ENCODE data around the gene DET1.

The DET1 gene

GRCh38 chr15:88505721-88506120 lies 40.8 kb downstream of the DET1 start:
- Histone ChIP-seq H2BK120ac (ENCODE audit: insufficient read depth, low read length, poor library complexity) (no peak overlapping the region), H4K91ac (ENCODE audit: low read depth, low read length) (no peak overlapping the region), H3K4ac (ENCODE audit: low read depth, low read length) (no peak overlapping the region), H3K27me3 (ENCODE audit: insufficient read depth, low read length) (no peaks in the 10 kb centered on the region), H3K14ac (ENCODE audit: low read length) (no peak overlapping the region), H3K79me1 (ENCODE audit: low read length) (no peaks in the 10 kb centered on the region), H2AFZ (ENCODE audit: insufficient read depth, low read length, poor library complexity) (no peak overlapping the region), H3K4me1 (ENCODE audit: control insufficient read depth in 1 of 2, insufficient read depth in 2 of 2, low read length in 2 of 2) (no peaks in the 10 kb centered on the region), H2AK5ac (ENCODE audit: low read length) (no peak overlapping the region), H4K8ac (ENCODE audit: low read depth, low read length) (no peak overlapping the region), H3K9ac (ENCODE audit: low read length) (no peak overlapping the region), H3K9me3 (ENCODE audit: insufficient read depth, low read depth, low read length) (no peaks in the 10 kb centered on the region), H3K4me3 (ENCODE audit: low read depth, low read length) (no peak overlapping the region), H2BK5ac (ENCODE audit: low read depth, low read length, poor library complexity) (no peak overlapping the region), H3K23ac (ENCODE audit: low read length) (no peak overlapping the region), H3K18ac (ENCODE audit: low read length) (no peak overlapping the region), H3K79me2 (ENCODE audit: control insufficient read depth, insufficient read depth, low read length, poor library complexity) (no peaks in the 10 kb centered on the region), H2BK12ac (ENCODE audit: low read length) (no peak overlapping the region), H3K27ac (ENCODE audit: low read depth, low read length) (no peak overlapping the region), H3K4me2 (ENCODE audit: low read length) (no peak overlapping the region), H3K36me3 (ENCODE audit: control insufficient read depth in 1 of 2, insufficient read depth in 2 of 2, low read length in 2 of 2) (peaks cover 0 to 6% of the 10 kb centered on the region in 2 experiments), H4K12ac (ENCODE audit: low read depth, low read length) (no peak overlapping the region)
- DNase-seq = no peak
- no CpG with 5 or more reads among the region's 2 CpGs for WGBS (ENCODE audit: extremely low coverage, insufficient coverage, insufficient read length)

DNA sequence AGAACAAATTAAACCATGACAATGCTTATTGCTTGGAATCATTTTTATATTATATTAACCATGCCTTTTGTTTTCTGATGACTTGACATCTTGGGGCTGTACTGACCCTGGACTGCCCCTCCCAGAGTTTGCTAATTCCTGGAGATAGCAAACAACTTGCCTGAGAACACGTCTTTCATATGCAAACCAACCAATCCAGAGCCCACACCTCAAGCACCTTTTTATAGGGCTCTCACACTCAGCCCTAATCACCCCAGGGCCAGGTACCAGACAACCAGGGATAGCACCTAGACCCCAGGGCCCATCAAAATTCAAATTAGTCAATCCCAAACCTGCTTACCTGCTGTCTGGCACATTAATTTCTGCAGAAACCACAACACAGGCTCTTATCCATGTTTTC lies 42.0 kb downstream of the DET1 start:
- no peak overlapping the region for H2BK5ac ChIP-seq (ENCODE audit: low read depth, low read length, poor library complexity)
- no peak overlapping the region for H3K4ac ChIP-seq (ENCODE audit: low read depth, low read length)
- no peaks in the 10 kb centered on the region for H3K4me1 ChIP-seq (ENCODE audit: control insufficient read depth in 1 of 2, insufficient read depth in 2 of 2, low read length in 2 of 2)
- H2BK120ac ChIP-seq (ENCODE audit: insufficient read depth, low read length, poor library complexity) = no peak overlapping the region
- no peak overlapping the region for H2BK12ac ChIP-seq (ENCODE audit: low read length)
- H3K79me2 ChIP-seq (ENCODE audit: control insufficient read depth, insufficient read depth, low read length, poor library complexity) = no peaks in the 10 kb centered on the region
- no peaks in the 10 kb centered on the region for H3K9me3 ChIP-seq (ENCODE audit: insufficient read depth, low read depth, low read length)
- no peak overlapping the region for H3K23ac ChIP-seq (ENCODE audit: low read length)
- no peaks in the 10 kb centered on the region for H3K27me3 ChIP-seq (ENCODE audit: insufficient read depth, low read length)
- DNase-seq = no peak
- no peaks in the 10 kb centered on the region for H3K79me1 ChIP-seq (ENCODE audit: low read length)
- no peak overlapping the region for H4K8ac ChIP-seq (ENCODE audit: low read depth, low read length)
- no peak overlapping the region for H3K14ac ChIP-seq (ENCODE audit: low read length)
- no peak overlapping the region for H3K9ac ChIP-seq (ENCODE audit: low read length)
- WGBS (ENCODE audit: extremely low coverage, insufficient coverage, insufficient read length) = no CpG with 5 or more reads among the region's 1 CpG
- H3K4me2 ChIP-seq (ENCODE audit: low read length) = no peak overlapping the region
- H3K36me3 ChIP-seq (ENCODE audit: control insufficient read depth in 1 of 2, insufficient read depth in 2 of 2, low read length in 2 of 2) = peaks cover 0 to 3% of the 10 kb centered on the region in 2 experiments
- H3K18ac ChIP-seq (ENCODE audit: low read length) = no peak overlapping the region
- no peak overlapping the region for H4K91ac ChIP-seq (ENCODE audit: low read depth, low read length)
- no peak overlapping the region for H2AFZ ChIP-seq (ENCODE audit: insufficient read depth, low read length, poor library complexity)
- no peak overlapping the region for H3K27ac ChIP-seq (ENCODE audit: low read depth, low read length)
- H4K12ac ChIP-seq (ENCODE audit: low read depth, low read length) = no peak overlapping the region
- no peak overlapping the region for H2AK5ac ChIP-seq (ENCODE audit: low read length)
- no peak overlapping the region for H3K4me3 ChIP-seq (ENCODE audit: low read depth, low read length)

- no peak overlapping the region for H4K12ac ChIP-seq (ENCODE audit: low read depth, low read length)
- H3K4ac ChIP-seq (ENCODE audit: low read depth, low read length) = no peak overlapping the region
- H2BK12ac ChIP-seq (ENCODE audit: low read length) = no peak overlapping the region
- no peak overlapping the region for H3K18ac ChIP-seq (ENCODE audit: low read length)
- H2BK5ac ChIP-seq (ENCODE audit: low read depth, low read length, poor library complexity) = no peak overlapping the region
- no peaks in the 10 kb centered on the region for H3K79me2 ChIP-seq (ENCODE audit: control insufficient read depth, insufficient read depth, low read length, poor library complexity)
- no peak overlapping the region for H3K9ac ChIP-seq (ENCODE audit: low read length)
- H2AK5ac ChIP-seq (ENCODE audit: low read length) = no peak overlapping the region
- H3K14ac ChIP-seq (ENCODE audit: low read length) = no peak overlapping the region
- no peaks in the 10 kb centered on the region for H3K36me3 ChIP-seq (ENCODE audit: control insufficient read depth in 1 of 2, insufficient read depth in 2 of 2, low read length in 2 of 2)
- no peak for DNase-seq
- H3K27ac ChIP-seq (ENCODE audit: low read depth, low read length) = no peak overlapping the region
- WGBS (ENCODE audit: extremely low coverage, insufficient coverage, insufficient read length) = no CpG with 5 or more reads among the region's 3 CpGs
- H2BK120ac ChIP-seq (ENCODE audit: insufficient read depth, low read length, poor library complexity) = no peak overlapping the region
- no peak overlapping the region for H4K8ac ChIP-seq (ENCODE audit: low read depth, low read length)
- no peak overlapping the region for H3K4me2 ChIP-seq (ENCODE audit: low read length)
- H3K27me3 ChIP-seq (ENCODE audit: insufficient read depth, low read length) = no peaks in the 10 kb centered on the region
- H3K23ac ChIP-seq (ENCODE audit: low read length) = no peak overlapping the region
- H3K9me3 ChIP-seq (ENCODE audit: insufficient read depth, low read depth, low read length) = peaks cover 2% of the 10 kb centered on the region
- H3K79me1 ChIP-seq (ENCODE audit: low read length) = no peaks in the 10 kb centered on the region
- H4K91ac ChIP-seq (ENCODE audit: low read depth, low read length) = peak overlapping the region; percentile 34
- H2AFZ ChIP-seq (ENCODE audit: insufficient read depth, low read length, poor library complexity) = no peak overlapping the region
- H3K4me3 ChIP-seq (ENCODE audit: low read depth, low read length) = no peak overlapping the region
- peaks cover 4% of the 10 kb centered on the region in 2 experiments for H3K4me1 ChIP-seq (ENCODE audit: control insufficient read depth in 1 of 2, insufficient read depth in 2 of 2, low read length in 2 of 2)
Measured at GRCh38 chr15:88498996-88499395, 47.5 kb downstream of the DET1 start.

DNA sequence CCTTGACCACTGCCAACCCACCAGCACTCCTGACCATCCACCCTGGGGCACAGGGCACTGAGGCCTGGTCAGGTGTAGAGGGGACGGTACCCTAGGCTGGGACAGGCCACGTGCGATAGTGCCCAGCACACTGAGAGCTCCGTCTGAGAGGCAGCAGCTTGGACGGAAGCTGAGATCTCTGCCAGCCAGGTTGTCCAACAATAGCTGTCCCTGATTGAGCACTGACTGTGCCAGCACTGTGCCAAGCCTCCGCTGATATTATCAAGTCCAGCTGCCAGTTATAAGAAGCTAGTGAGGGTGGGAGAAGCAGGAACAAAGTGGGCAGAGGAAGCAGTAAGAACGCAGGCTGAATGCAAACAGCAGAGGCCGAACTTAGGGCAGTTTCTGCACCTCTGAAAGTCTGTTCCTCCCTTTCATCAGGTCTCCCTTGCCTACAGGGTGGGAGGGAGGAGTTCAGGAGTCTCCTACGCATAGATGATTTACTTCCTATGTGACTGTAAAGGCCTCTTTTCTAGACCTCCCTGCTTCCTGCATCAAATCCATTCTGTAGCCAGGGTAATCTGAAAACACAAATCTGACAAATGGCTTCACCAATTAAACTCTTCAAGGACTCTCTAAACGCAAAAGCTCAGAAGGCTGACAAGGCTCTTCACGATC lies 49.2 kb downstream of the DET1 start:
- no peak overlapping the region for H3K18ac ChIP-seq (ENCODE audit: low read length)
- no peak overlapping the region for H4K91ac ChIP-seq (ENCODE audit: low read depth, low read length)
- H3K4me1 ChIP-seq (ENCODE audit: control insufficient read depth in 1 of 2, insufficient read depth in 2 of 2, low read length in 2 of 2) = peaks cover 4% of the 10 kb centered on the region in 2 experiments
- no peak overlapping the region for H3K9ac ChIP-seq (ENCODE audit: low read length)
- peaks cover 2% of the 10 kb centered on the region for H3K9me3 ChIP-seq (ENCODE audit: insufficient read depth, low read depth, low read length)
- H3K27ac ChIP-seq (ENCODE audit: low read depth, low read length) = no peak overlapping the region
- H2BK120ac ChIP-seq (ENCODE audit: insufficient read depth, low read length, poor library complexity) = no peak overlapping the region
- no CpG with 5 or more reads among the region's 11 CpGs for WGBS (ENCODE audit: extremely low coverage, insufficient coverage, insufficient read length)
- no peak overlapping the region for H3K23ac ChIP-seq (ENCODE audit: low read length)
- H3K4ac ChIP-seq (ENCODE audit: low read depth, low read length) = no peak overlapping the region
- H2BK12ac ChIP-seq (ENCODE audit: low read length) = no peak overlapping the region
- no peak overlapping the region for H3K4me2 ChIP-seq (ENCODE audit: low read length)
- H2AK5ac ChIP-seq (ENCODE audit: low read length) = no peak overlapping the region
- H3K79me1 ChIP-seq (ENCODE audit: low read length) = no peaks in the 10 kb centered on the region
- DNase-seq = no peak
- no peaks in the 10 kb centered on the region for H3K27me3 ChIP-seq (ENCODE audit: insufficient read depth, low read length)
- no peak overlapping the region for H2AFZ ChIP-seq (ENCODE audit: insufficient read depth, low read length, poor library complexity)
- no peaks in the 10 kb centered on the region for H3K36me3 ChIP-seq (ENCODE audit: control insufficient read depth in 1 of 2, insufficient read depth in 2 of 2, low read length in 2 of 2)
- H2BK5ac ChIP-seq (ENCODE audit: low read depth, low read length, poor library complexity) = no peak overlapping the region
- no peak overlapping the region for H3K4me3 ChIP-seq (ENCODE audit: low read depth, low read length)
- H3K79me2 ChIP-seq (ENCODE audit: control insufficient read depth, insufficient read depth, low read length, poor library complexity) = no peaks in the 10 kb centered on the region
- H3K14ac ChIP-seq (ENCODE audit: low read length) = no peak overlapping the region
- no peak overlapping the region for H4K8ac ChIP-seq (ENCODE audit: low read depth, low read length)
- H4K12ac ChIP-seq (ENCODE audit: low read depth, low read length) = no peak overlapping the region
